ENCODE results near the gene SMARCD1. TPM values are rescaled to one million over a fixed set of nuclear protein-coding genes. Genes with fewer than 3 reads are reported as not detected.

SMARCD1 gene
- total and polyA plus RNA-seq, 11 donors: 8.5 to 35.7 (median 19.3) TPM

GRCh38 chr12:50062728-50063460 lies 22.2 kb upstream of the SMARCD1 start:
- Histone ChIP-seq H3K4me3 (no peak overlapping the region), H3K27ac (no peak overlapping the region), H3K4me1 (peaks cover 0 to 14% (median 1%) of the 10 kb centered on the region in 12 donors), H3K27me3 (peaks cover 0 to 10% (median 0%) of the 10 kb centered on the region in 9 donors), H3K9me3 (no peaks in the 10 kb centered on the region), H3K36me3 (no peaks in the 10 kb centered on the region)
- intact Hi-C loops (cut with DNase I): loop anchor here in 3 of 10 donors (5.0 to 10.0 kb wide), 3 partner anchors 96 to 298 kb away; no protein-coding TSS in a partner anchor
- TF ChIP-seq CTCF (IDR thresholded peaks at IDR 0.05) (no peak), POLR2A (IDR thresholded peaks at IDR 0.05) (no peak)
- no peak for DNase-seq
- no peak for ATAC-seq
- 82 to 94% (median 86%) methylated on average over 3 to 5 of the region's 5 CpGs for WGBS, 4 donors

- TF ChIP-seq CTCF (IDR thresholded peaks at IDR 0.05) (no peak), POLR2A (IDR thresholded peaks at IDR 0.05) (no peak)
- 74 to 89% (median 78%) methylated on average over 3 of the region's 3 CpGs for WGBS, 4 donors
- H3K27me3 ChIP-seq: no peaks in the 10 kb centered on the region
- peaks cover 0 to 13% (median 1%) of the 10 kb centered on the region in 12 donors for H3K4me1 ChIP-seq
- DNase-seq (no peak), ATAC-seq (no peak)
- H3K9me3 ChIP-seq: no peaks in the 10 kb centered on the region
- H3K27ac ChIP-seq: no peak overlapping the region
- intact Hi-C loops (cut with DNase I): loop anchor here in 1 of 10 donors (10.0 kb wide), 1 partner anchor 301 kb away; no protein-coding TSS in a partner anchor
- no peak overlapping the region for H3K4me3 ChIP-seq
- H3K36me3 ChIP-seq: no peaks in the 10 kb centered on the region
Observed at GRCh38 chr12:50065726-50066310, 19.3 kb upstream of the SMARCD1 start.

- Histone ChIP-seq H3K27ac (peak overlapping the region in 1 of 12 donors; percentile 34), H3K27me3 (no peaks in the 10 kb centered on the region)
Observed at GRCh38 chr12:50066402-50066801, 18.7 kb upstream of the SMARCD1 start.

More at GRCh38 chr12:50066402-50066801, 18.7 kb upstream of the SMARCD1 start:
- Histone ChIP-seq H3K9me3 (no peaks in the 10 kb centered on the region), H3K36me3 (no peaks in the 10 kb centered on the region), H3K4me1 (peaks cover 0 to 13% (median 2%) of the 10 kb centered on the region in 12 donors), H3K4me3 (no peak overlapping the region)
- peak in 3 of 4 donors; percentile 43 to 61 (median 58) for ATAC-seq
- intact Hi-C loops (cut with DNase I): loop anchor here in 1 of 10 donors (10.0 kb wide), 1 partner anchor 302 kb away; no protein-coding TSS in a partner anchor
- no peak for TF ChIP-seq CTCF (IDR thresholded peaks at IDR 0.05)
- no peak for TF ChIP-seq POLR2A (IDR thresholded peaks at IDR 0.05)
- 39 to 50% (median 44%) methylated on average over 5 of the region's 5 CpGs for WGBS, 4 donors
- DNase-seq: peak in 2 of 5 donors; percentile 35 to 42
